HL-60/S4 (cell line): ENCODE results near the gene PLPPR5.

Experiments used
- in situ Hi-C: fragments of 300-500 bp; cut with MboI; formaldehyde crosslinking; loops from 2 replicates; pipeline ENCODE4 v1.14.3; 2022; ENCODE audit warnings: low sequenced_read_pairs

PLPPR5 gene

DNA sequence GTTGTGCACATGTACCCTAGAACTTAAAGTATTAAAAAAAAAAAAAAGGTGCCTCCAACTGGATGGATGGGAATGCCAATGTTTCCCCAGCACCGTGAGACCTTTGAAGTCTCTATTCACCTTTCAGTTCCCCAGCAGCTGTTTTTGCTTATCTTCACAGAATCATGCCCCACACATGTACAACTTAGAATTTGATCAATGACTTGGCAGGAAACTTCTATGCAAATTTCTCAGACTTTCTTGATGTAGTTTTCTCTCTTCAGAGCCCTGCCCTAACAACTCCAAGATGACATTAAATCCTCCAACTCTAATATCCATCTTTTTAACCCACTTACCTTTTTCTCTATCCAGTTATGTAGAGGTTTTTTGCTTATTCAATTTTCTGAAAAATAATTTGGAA is 144.3 kb downstream of the PLPPR5 start:
- in situ Hi-C loops, result no loop called here

DNA sequence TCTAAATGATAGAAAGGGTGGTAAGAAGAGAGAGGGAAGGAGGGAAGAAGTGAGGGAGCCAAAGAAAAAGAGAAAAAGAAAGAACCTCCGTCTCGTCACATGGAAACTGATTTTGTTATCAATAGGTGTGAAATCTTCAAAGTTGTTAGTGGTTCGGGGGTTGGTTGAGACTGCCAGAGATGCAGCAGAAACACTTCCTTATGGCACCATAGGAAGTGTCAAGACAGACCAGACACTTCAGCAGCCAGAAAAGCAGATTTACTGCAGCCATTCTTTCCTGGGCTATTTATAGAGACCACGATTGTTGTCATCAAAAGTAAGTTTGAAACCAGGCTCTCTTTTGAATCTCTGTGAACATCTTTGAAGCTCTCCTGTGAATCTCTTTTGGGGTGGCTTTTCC is 150.5 kb downstream of the PLPPR5 start:
- in situ Hi-C loops, result no loop called here

DNA sequence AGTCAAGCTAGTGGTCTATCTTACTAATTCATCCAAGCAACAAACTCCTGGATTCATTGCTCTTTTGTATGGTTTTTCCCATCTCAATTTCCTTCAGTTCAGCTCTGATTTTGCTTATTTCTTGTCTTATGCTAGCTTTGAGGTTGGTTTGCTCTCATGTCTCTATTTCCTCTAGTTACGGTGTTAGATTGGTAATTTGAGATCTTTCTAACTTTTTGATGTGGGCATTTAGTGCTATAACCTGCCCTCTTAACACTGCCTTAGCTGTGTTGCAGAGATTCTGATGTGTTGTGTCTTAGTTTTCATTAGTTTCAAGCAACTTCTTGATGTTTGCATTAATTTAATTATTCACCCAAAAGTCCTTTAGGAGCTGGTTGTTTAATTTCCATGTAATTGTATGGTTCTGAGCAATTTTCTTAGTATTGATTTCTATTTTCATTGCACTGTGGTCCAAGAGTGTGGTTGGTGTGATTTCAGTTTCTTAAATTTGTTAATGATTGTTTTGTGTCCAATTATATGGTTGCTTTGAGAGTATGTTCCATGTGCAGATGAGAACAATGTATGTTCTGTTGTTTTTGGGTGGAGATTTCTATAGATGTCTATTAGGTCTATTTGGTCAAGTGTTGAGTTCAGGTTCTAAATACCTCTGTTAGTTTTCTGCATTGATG is 154.6 kb downstream of the PLPPR5 start:
- in situ Hi-C loops, result no loop called here

DNA sequence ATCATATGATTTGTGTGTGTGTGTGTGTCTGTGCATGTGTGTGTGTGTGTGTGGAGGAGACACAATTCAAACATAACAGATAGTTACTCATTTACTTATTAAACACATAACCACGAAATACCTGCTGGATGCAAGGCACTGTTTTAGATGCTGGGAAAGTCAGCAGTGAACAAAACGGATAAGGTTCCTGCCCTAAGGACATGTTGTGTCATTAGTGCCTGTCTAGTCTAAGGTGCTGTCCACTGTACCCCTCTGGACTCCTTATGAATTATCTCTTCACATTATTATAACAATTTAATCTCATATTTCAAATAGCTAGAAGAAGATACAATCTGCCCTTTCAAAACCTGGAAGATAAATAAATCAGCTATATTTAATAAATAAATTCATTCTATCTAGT is 162.4 kb downstream of the PLPPR5 start:
- in situ Hi-C loops, result no loop called here
